Adrenal gland (tissue), 12 donors: ENCODE measurements around the gene MCHR1. TPM values are rescaled to one million over a fixed set of nuclear protein-coding genes. Genes with fewer than 3 reads are reported as not detected.
A peak's percentile ranks its signal among the peaks of the same experiment; 100 is the strongest.

ENCODE experiments used
- DNase-seq, 7 donors: peaks; one replicate each; pipeline ENCODE4 v3.0.0-alpha.2; 2019 to 2020
- H3K27ac ChIP-seq, 5 donors: fragments of 200-600 bp; sonication (generic) in 4 of 5; 1 replicate in 3 of 5; 2 replicates in 2 of 5; pipeline versions ENCODE4 v1.5.1 to v1.8.0; 2016 to 2020; ENCODE audit warnings: mild to moderate bottlenecking in 1 of 5
- H3K27me3 ChIP-seq: fragments of 200-600 bp; 2 replicates; pipeline ENCODE4 v1.8.0; 2021
- H3K36me3 ChIP-seq, 2 donors: fragments of 200-600 bp; replicated peaks in 1 of 2; 1 replicate in 1 of 2; 2 replicates in 1 of 2; pipeline versions ENCODE4 v1.5.1 to v1.8.0; 2018 to 2022
- H3K4me1 ChIP-seq, 2 donors: fragments of 200-600 bp; replicated peaks in 1 of 2; 1 replicate in 1 of 2; 2 replicates in 1 of 2; pipeline versions ENCODE4 v1.5.1 to v1.8.0; 2018 to 2021
- H3K4me3 ChIP-seq, 4 donors: fragments of 200-600 bp; sonication (generic) in 3 of 4; one replicate each; pipeline ENCODE4 v1.5.1; 2016 to 2018
- H3K9me3 ChIP-seq, 3 donors: fragments of 200-600 bp; sonication (generic) in 1 of 3; replicated peaks in 1 of 3; 1 replicate in 2 of 3; 2 replicates in 1 of 3; pipeline versions ENCODE4 v1.5.1 to v1.8.0; 2016 to 2021
- POLR2A ChIP-seq, 2 donors: fragments of 450-650 bp; IDR thresholded peaks; one replicate each; pipeline ENCODE4 v1.6.1; 2017; ENCODE audit warnings: antibody characterized with exemption in 2 of 2, mild to moderate bottlenecking in 2 of 2, moderate library complexity in 1 of 2
- WGBS, 4 donors: extraction: QIAGEN DNeasy Blood & Tissue Kit in 2 of 4; methylation state at CpG; one replicate each; pipeline versions ENCODE4 v1.1.5 to v1.1.7; 2013 to 2017; 5-methylcytosine and 5-hydroxymethylcytosine counted together
- intact Hi-C, 2 donors: fragments of 100-400 bp; cut with DNase I; formaldehyde crosslinking; loops; one replicate each; pipeline versions ENCODE4 v1.14.1 to v1.15.0; 2022 to 2023
- polyA plus RNA-seq, 3 donors: library from polyadenylated mRNA; stranded (reverse); fragments of 200-250 nt in 2 of 3; fragments of 350-450 nt in 1 of 3; fragmentation: Illumina TruSeq in 1 of 3; extraction: RNeasy Lipid Tissue Mini Kit (QIAGEN cat#74804) in 1 of 3; gene quantifications; one replicate each; pipeline ENCODE4 v1.2.3, GENCODE V29; 2013 to 2014
- total RNA-seq, 9 donors: library from RNA; depleted of rRNA in 4 of 9; stranded (reverse); fragments of >200 nt in 4 of 9; fragments of 120-200 nt in 1 of 9; fragmentation: NEBNext Ultra II Directional in 1 of 9; extraction: Animal tissue kit (Norgen Biotek cat#: 25700) in 1 of 9; gene quantifications; one replicate each; pipeline versions ENCODE4 v1.1.0 to v1.2.4, GENCODE V29; 2013 to 2023
- TF ChIP-seq, protein P1 (sequence below), 6 experiments: fragments of 450-650 bp in 4 of 6; fragments of 200-600 bp in 2 of 6; sonication (generic) in 1 of 6; IDR thresholded peaks; 1 replicate in 5 of 6; 2 replicates in 1 of 6; pipeline versions ENCODE4 v1.5.1 to v1.8.0; 2016 to 2021; ENCODE audit warnings: antibody characterized with exemption in 6 of 6, mild to moderate bottlenecking in 2 of 6, moderate library complexity in 1 of 6
- donor health status: healthy with polysubstance abuse.
- donor health status: Bipolar disorder and iron deficiency.
- donor health status: DM: yes; HTN: yes; CAD: no.
- donor health status: DM: no; HTN: no; CAD: no.
- donor health status: DM: no; HTN: no; CAD: no.
- donor health status: DM: yes; HTN: yes; CAD: no.

The MCHR1 gene
- total and polyA plus RNA-seq, 12 donors, result 0.07 to 1.7 (median 0.24) TPM; not detected in 2

DNA sequence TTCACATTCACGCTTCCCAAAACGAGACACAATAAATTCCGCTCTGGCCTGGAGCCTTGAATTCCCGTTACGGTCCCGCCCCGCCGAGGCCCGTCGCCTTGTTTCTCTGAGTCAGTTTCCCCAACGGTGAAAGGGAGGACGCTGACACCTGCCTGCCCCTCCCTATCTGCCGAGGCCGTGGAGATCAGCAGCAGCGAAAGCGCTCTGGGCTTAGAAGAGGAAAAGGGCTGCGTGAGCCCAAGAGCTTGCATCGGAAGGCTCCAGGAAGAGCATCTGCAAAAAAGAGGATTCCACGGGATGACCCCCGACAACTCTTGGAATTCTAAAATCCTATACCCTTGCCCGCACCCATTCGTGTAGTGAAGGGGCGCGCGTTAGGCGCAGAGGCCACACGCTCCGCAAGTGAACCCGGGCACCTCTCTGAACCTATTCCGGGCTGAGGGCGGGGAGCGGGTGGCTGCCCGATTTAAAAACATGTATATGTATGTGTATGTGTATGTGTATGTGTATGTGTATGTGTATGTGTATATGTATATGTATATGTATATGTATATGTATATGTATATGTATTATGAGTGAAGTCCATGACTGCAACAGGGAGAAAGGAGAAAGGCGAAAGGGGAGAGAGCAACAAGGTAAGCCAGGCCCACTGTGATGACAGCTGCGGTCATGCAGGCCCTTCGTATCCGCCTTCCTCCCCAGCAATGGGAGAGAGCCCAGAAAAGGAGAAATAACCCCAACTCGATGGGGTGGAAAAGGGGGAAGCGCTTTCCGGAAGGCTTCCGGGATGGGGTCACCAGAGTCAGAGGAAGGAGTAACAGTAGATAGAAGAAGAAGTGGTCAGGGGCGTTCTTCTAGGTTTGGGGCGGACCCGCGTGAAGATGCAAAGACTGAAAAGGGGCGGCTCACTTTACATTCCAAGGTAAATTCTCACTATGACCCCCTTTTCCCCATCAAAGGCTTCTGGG lies 41.8 kb upstream of the MCHR1 start:
- Histone ChIP-seq H3K27ac (peak overlapping the region; percentile 57 to 93 (median 88)), H3K36me3 (no peaks in the 10 kb centered on the region), H3K27me3 (no peaks in the 10 kb centered on the region), H3K9me3 (no peaks in the 10 kb centered on the region), H3K4me3 (peak overlapping the region in 3 of 4 donors; percentile 53 to 57 (median 54)), H3K4me1 (peaks cover 7 to 24% of the 10 kb centered on the region in 2 donors)
- no peak for TF ChIP-seq POLR2A (IDR thresholded peaks at IDR 0.05)
- TF ChIP-seq, protein P1, sequence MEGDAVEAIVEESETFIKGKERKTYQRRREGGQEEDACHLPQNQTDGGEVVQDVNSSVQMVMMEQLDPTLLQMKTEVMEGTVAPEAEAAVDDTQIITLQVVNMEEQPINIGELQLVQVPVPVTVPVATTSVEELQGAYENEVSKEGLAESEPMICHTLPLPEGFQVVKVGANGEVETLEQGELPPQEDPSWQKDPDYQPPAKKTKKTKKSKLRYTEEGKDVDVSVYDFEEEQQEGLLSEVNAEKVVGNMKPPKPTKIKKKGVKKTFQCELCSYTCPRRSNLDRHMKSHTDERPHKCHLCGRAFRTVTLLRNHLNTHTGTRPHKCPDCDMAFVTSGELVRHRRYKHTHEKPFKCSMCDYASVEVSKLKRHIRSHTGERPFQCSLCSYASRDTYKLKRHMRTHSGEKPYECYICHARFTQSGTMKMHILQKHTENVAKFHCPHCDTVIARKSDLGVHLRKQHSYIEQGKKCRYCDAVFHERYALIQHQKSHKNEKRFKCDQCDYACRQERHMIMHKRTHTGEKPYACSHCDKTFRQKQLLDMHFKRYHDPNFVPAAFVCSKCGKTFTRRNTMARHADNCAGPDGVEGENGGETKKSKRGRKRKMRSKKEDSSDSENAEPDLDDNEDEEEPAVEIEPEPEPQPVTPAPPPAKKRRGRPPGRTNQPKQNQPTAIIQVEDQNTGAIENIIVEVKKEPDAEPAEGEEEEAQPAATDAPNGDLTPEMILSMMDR (IDR thresholded peaks at IDR 0.05), result no peak
- DNase-seq, result peak in 6 of 7 donors; percentile 39 to 88 (median 67)
- intact Hi-C loops, result no loop called here
- WGBS, 4 donors, result 21 to 27% (median 24%) methylated on average over 33 to 46 of the region's 46 CpGs

DNA sequence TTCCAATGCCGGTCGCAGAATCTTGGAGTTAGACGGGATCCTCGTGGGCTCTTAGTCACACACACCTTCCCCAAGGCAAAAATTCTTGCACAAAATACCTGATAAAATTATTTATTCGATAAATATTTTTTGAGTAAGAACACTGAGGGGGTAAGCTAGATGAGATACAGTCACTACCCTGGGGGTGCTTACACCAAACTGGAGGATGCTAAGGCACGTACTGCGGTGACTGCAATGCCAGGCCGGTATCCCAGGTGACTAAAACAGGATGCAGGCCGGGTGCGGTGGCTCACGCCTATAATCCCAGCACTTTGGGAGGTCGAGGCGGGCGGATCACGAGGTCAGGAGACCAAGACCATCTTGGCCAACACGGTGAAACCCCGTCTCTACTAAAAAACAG lies 41.0 kb upstream of the MCHR1 start:
- Histone ChIP-seq H3K27me3 (no peaks in the 10 kb centered on the region), H3K9me3 (no peaks in the 10 kb centered on the region), H3K4me3 (no peak overlapping the region), H3K36me3 (no peaks in the 10 kb centered on the region), H3K27ac (peak overlapping the region in 1 of 5 donors; percentile 91), H3K4me1 (peaks cover 7 to 24% of the 10 kb centered on the region in 2 donors)
- DNase-seq, result peak in 1 of 7 donors; percentile 27
- intact Hi-C loops, result no loop called here
- WGBS, 4 donors, result 81 to 88% (median 83%) methylated on average over 17 of the region's 17 CpGs
- TF ChIP-seq POLR2A (IDR thresholded peaks at IDR 0.05), result no peak
- TF ChIP-seq, protein P1 (IDR thresholded peaks at IDR 0.05), result no peak

DNA sequence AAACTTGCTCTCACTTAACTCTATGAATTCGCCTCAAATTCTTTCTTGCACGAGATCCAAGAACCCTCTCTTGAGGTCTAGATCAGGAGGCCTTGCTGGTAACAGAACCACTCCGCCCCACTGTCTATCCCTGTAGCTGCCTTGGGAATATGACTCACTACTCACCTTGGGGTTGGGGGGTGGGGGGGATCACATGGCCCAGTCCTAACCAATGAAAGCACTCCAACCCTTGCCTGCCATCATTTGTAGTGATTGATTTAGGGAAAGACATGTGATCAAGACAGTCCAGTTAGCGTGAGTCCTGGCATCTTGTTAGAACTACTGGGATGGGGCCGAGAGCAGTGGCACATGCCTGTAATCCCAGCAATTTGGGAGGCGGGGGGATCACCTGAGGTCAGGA lies 38.0 kb upstream of the MCHR1 start:
- 59 to 71% (median 64%) methylated on average over 6 of the region's 6 CpGs for WGBS, 4 donors
- no peaks in the 10 kb centered on the region for H3K9me3 ChIP-seq
- no peak for TF ChIP-seq POLR2A (IDR thresholded peaks at IDR 0.05)
- TF ChIP-seq, protein P1 (IDR thresholded peaks at IDR 0.05), result no peak
- H3K36me3 ChIP-seq, result no peaks in the 10 kb centered on the region
- intact Hi-C loops, result loop anchor here (5.0 to 10.0 kb wide), 4 partner anchors 114 to 206 kb away; no protein-coding TSS in a partner anchor
- no peak overlapping the region for H3K4me3 ChIP-seq
- H3K27me3 ChIP-seq, result no peaks in the 10 kb centered on the region
- H3K27ac ChIP-seq, result no peak overlapping the region
- DNase-seq, result peak in 3 of 7 donors; percentile 40 to 51 (median 40)
- peaks cover 7 to 9% of the 10 kb centered on the region in 2 donors for H3K4me1 ChIP-seq

DNA sequence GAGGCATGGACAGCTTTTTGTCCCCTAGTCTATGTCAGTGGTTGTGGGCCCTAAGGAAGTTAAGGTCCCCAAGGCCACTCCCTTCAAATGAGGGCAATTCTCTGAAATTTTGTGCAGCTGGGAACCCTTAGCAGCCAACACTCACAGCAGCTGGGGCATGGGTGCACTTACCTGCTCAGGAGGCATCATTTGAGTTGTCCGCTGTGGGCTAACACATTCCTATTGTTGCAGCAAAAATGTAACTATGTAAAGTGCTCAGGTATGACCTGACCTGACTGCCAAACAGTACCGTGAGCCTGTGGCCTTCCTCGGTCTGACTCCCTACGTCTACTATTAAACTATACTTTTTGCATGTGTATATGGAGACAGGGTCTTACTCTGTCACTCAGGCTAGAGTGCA lies 37.0 kb upstream of the MCHR1 start:
- no peak overlapping the region for H3K27ac ChIP-seq
- WGBS, 4 donors, result 94 to 97% (median 94%) methylated on average over 4 of the region's 4 CpGs
- H3K9me3 ChIP-seq, result no peaks in the 10 kb centered on the region
- peaks cover 7 to 9% of the 10 kb centered on the region in 2 donors for H3K4me1 ChIP-seq
- H3K27me3 ChIP-seq, result no peaks in the 10 kb centered on the region
- H3K36me3 ChIP-seq, result no peaks in the 10 kb centered on the region
- intact Hi-C loops, result loop anchor here (5.0 to 10.0 kb wide), 4 partner anchors 115 to 208 kb away; no protein-coding TSS in a partner anchor
- DNase-seq, result no peak
- no peak overlapping the region for H3K4me3 ChIP-seq
- no peak for TF ChIP-seq POLR2A (IDR thresholded peaks at IDR 0.05)
- TF ChIP-seq, protein P1 (IDR thresholded peaks at IDR 0.05), result no peak
